Rectal smooth muscle tissue (tissue), 1 donor: ENCODE measurements around the gene SFTPB.
"Not testable (repeated sequence)": the region's sequence is repeated elsewhere in the genome, so short reads cannot be mapped to it uniquely, and the experiment has no call there.

Source experiments
- H3K27ac ChIP-seq: one replicate; pipeline ENCODE4 v1.7.0; 2013; ENCODE audit warnings: low read depth, low read length, inconsistent platforms
- H3K27me3 ChIP-seq: one replicate; pipeline ENCODE4 v1.7.0; 2013; ENCODE audit warnings: low read length; ENCODE audit not compliant: control insufficient read depth, insufficient read depth
- H3K36me3 ChIP-seq: one replicate; pipeline ENCODE4 v1.7.0; 2013; ENCODE audit warnings: low read length; ENCODE audit not compliant: control insufficient read depth, insufficient read depth
- H3K4me1 ChIP-seq: one replicate; pipeline ENCODE4 v1.7.0; 2013; ENCODE audit warnings: low read length; ENCODE audit not compliant: control insufficient read depth, insufficient read depth
- H3K4me3 ChIP-seq: one replicate; pipeline ENCODE4 v1.7.0; 2013; ENCODE audit warnings: low read length
- H3K9ac ChIP-seq: one replicate; pipeline ENCODE4 v1.7.0; 2013; ENCODE audit warnings: low read length

The SFTPB gene

GRCh38 chr2:85642725-85643124 lies 25.3 kb downstream of the SFTPB start:
- no peak overlapping the region for H3K27ac ChIP-seq
- no peak overlapping the region for H3K9ac ChIP-seq
- H3K36me3 ChIP-seq, result peaks cover 43% of the 10 kb centered on the region
- H3K4me3 ChIP-seq, result no peak overlapping the region
- H3K27me3 ChIP-seq, result no peaks in the 10 kb centered on the region
- no peaks in the 10 kb centered on the region for H3K4me1 ChIP-seq

- H3K36me3 ChIP-seq, result peaks cover 36% of the 10 kb centered on the region
- H3K27ac ChIP-seq, result no peak overlapping the region
- no peaks in the 10 kb centered on the region for H3K4me1 ChIP-seq
- no peaks in the 10 kb centered on the region for H3K27me3 ChIP-seq
- no peak overlapping the region for H3K9ac ChIP-seq
- H3K4me3 ChIP-seq, result no peak overlapping the region
Observed at GRCh38 chr2:85635636-85636035, 32.4 kb downstream of the SFTPB start.

GRCh38 chr2:85635011-85635410 lies 33.0 kb downstream of the SFTPB start:
- Histone ChIP-seq H3K9ac (no peak overlapping the region), H3K27me3 (no peaks in the 10 kb centered on the region), H3K4me1 (no peaks in the 10 kb centered on the region), H3K27ac (no peak overlapping the region), H3K4me3 (no peak overlapping the region), H3K36me3 (peaks cover 40% of the 10 kb centered on the region)

GRCh38 chr2:85631316-85631715 lies 36.7 kb downstream of the SFTPB start:
- Histone ChIP-seq H3K4me1 (no peaks in the 10 kb centered on the region), H3K27me3 (no peaks in the 10 kb centered on the region), H3K9ac (no peak overlapping the region), H3K27ac (no peak overlapping the region), H3K36me3 (peaks cover 30% of the 10 kb centered on the region), H3K4me3 (no peak overlapping the region)

GRCh38 chr2:85628658-85629057 lies 39.3 kb downstream of the SFTPB start:
- Histone ChIP-seq H3K4me3 (no peak overlapping the region), H3K9ac (no peak overlapping the region), H3K4me1 (no peaks in the 10 kb centered on the region), H3K27ac (no peak overlapping the region), H3K36me3 (peaks cover 38% of the 10 kb centered on the region), H3K27me3 (no peaks in the 10 kb centered on the region)

GRCh38 chr2:85623991-85624390 lies 44.0 kb downstream of the SFTPB start:
- H3K4me3 ChIP-seq, result no peak overlapping the region
- no peaks in the 10 kb centered on the region for H3K4me1 ChIP-seq
- H3K36me3 ChIP-seq, result peaks cover 38% of the 10 kb centered on the region
- no peaks in the 10 kb centered on the region for H3K27me3 ChIP-seq
- H3K27ac ChIP-seq, result no peak overlapping the region
- H3K9ac ChIP-seq, result no peak overlapping the region

- Histone ChIP-seq H3K27me3 (no peaks in the 10 kb centered on the region), H3K9ac (no peak overlapping the region), H3K27ac (no peak overlapping the region), H3K36me3 (peaks cover 32% of the 10 kb centered on the region), H3K4me3 (no peak overlapping the region), H3K4me1 (peaks cover 3% of the 10 kb centered on the region)
Observed at GRCh38 chr2:85621338-85621737, 46.7 kb downstream of the SFTPB start.

- H3K9ac ChIP-seq, result no peak overlapping the region
- H3K27me3 ChIP-seq, result no peaks in the 10 kb centered on the region
- peaks cover 22% of the 10 kb centered on the region for H3K36me3 ChIP-seq
- H3K27ac ChIP-seq, result no peak overlapping the region
- peaks cover 3% of the 10 kb centered on the region for H3K4me1 ChIP-seq
- no peak overlapping the region for H3K4me3 ChIP-seq
Observed at GRCh38 chr2:85619617-85620016, 48.4 kb downstream of the SFTPB start.

GRCh38 chr2:85617723-85618122 lies 50.3 kb downstream of the SFTPB start:
- H3K36me3 ChIP-seq, H3K4me1 ChIP-seq, H3K9ac ChIP-seq, H3K27ac ChIP-seq, H3K27me3 ChIP-seq: not testable (repeated sequence)
- H3K4me3 ChIP-seq, result peak overlapping the region; percentile 13

GRCh38 chr2:85615413-85615728 lies 52.6 kb downstream of the SFTPB start:
- Histone ChIP-seq H3K4me1 (peaks cover 10% of the 10 kb centered on the region), H3K27ac (peak overlapping the region; percentile 86), H3K9ac (no peak overlapping the region), H3K27me3 (no peaks in the 10 kb centered on the region), H3K4me3 (peak overlapping the region; percentile 88), H3K36me3 (no peaks in the 10 kb centered on the region)

- H3K4me1 ChIP-seq, result peaks cover 11% of the 10 kb centered on the region
- H3K36me3 ChIP-seq, H3K9ac ChIP-seq, H3K27ac ChIP-seq, H3K27me3 ChIP-seq, H3K4me3 ChIP-seq: not testable (repeated sequence)
Observed at GRCh38 chr2:85614757-85615156, 53.2 kb downstream of the SFTPB start.

GRCh38 chr2:85613717-85614515 lies 54.1 kb downstream of the SFTPB start:
- Histone ChIP-seq H3K9ac (no peak overlapping the region), H3K4me3 (no peak overlapping the region), H3K27ac (no peak overlapping the region), H3K27me3 (no peaks in the 10 kb centered on the region), H3K4me1 (peaks cover 11% of the 10 kb centered on the region), H3K36me3 (peaks cover 4% of the 10 kb centered on the region)
